ENCODE measurements around the gene ARNT2. TPM values are rescaled to one million over a fixed set of nuclear protein-coding genes. Genes with fewer than 3 reads are reported as not detected.

ARNT2 gene
- total RNA-seq, 1 experiment from 2014 or later: 7.0 TPM

- Mint-ChIP-seq H3K27me3 (ENCODE audit: low read depth) (no peaks in the 10 kb centered on the region; the same call in 1 of the 2 replicates), H3K4me3 (no peak overlapping the region), H3K9me3 (no peaks in the 10 kb centered on the region), H3K4me1 (peaks cover 23% of the 10 kb centered on the region), H3K27ac (no peak overlapping the region), H3K36me3 (no peaks in the 10 kb centered on the region)
- DNase-seq (ENCODE audit: low spot score) (no peak), ATAC-seq (no peak)
- TF ChIP-seq NR3C1 (CRISPR knock-in tag; conservative IDR thresholded peaks at IDR 0.05; ENCODE audit: low read depth): no peak
- TF ChIP-seq USF2 (CRISPR knock-in tag; IDR thresholded peaks at IDR 0.05): no peak
- no peak for TF ChIP-seq MLX (CRISPR knock-in tag; IDR thresholded peaks at IDR 0.05)
- TF ChIP-seq IRF2 (CRISPR knock-in tag; IDR thresholded peaks at IDR 0.05; ENCODE audit: borderline replicate concordance, low read depth): no peak
- TF ChIP-seq ZNF423 (CRISPR knock-in tag; IDR thresholded peaks at IDR 0.05): no peak
- TF ChIP-seq SMAD4 (CRISPR knock-in tag; IDR thresholded peaks at IDR 0.05): no peak
- TF ChIP-seq ZNF138 (CRISPR knock-in tag; conservative IDR thresholded peaks at IDR 0.05): no peak
- TF ChIP-seq ATF3 (CRISPR knock-in tag; conservative IDR thresholded peaks at IDR 0.05): no peak
- CTCF ChIA-PET: interaction anchor here (0.7 to 5.9 kb wide), 17 partner anchors 10 to 809 kb away, joined by 3 to 47 read pairs (median 4); partner anchors contain the start of genes ABHD17C and CEMIP
- POLR2A ChIA-PET: no interaction called here
Measured at GRCh38 chr15:80456517-80457492, 52.6 kb downstream of the ARNT2 start.

- TF ChIP-seq IRF1 (CRISPR knock-in tag; IDR thresholded peaks at IDR 0.05): no peak
- TF ChIP-seq TEAD4 (CRISPR knock-in tag; IDR thresholded peaks at IDR 0.05): no peak
- no peak for TF ChIP-seq ZNF317 (CRISPR knock-in tag; IDR thresholded peaks at IDR 0.05; ENCODE audit: borderline replicate concordance, low read depth)
- TF ChIP-seq CBFB (CRISPR knock-in tag; IDR thresholded peaks at IDR 0.05; ENCODE audit: low read depth): no peak
- no peak for TF ChIP-seq MXD4 (CRISPR knock-in tag; IDR thresholded peaks at IDR 0.05; ENCODE audit: borderline replicate concordance)
- TF ChIP-seq MYBL2 (CRISPR knock-in tag; IDR thresholded peaks at IDR 0.05): no peak
- TF ChIP-seq ZNF512 (CRISPR knock-in tag; IDR thresholded peaks at IDR 0.05; ENCODE audit: borderline replicate concordance): no peak
- TF ChIP-seq E2F4 (CRISPR knock-in tag; IDR thresholded peaks at IDR 0.05; ENCODE audit: borderline replicate concordance, low read depth): no peak
- TF ChIP-seq CREM (CRISPR knock-in tag; IDR thresholded peaks at IDR 0.05): no peak
- TF ChIP-seq ZNF121 (CRISPR knock-in tag; IDR thresholded peaks at IDR 0.05): no peak
- no peak for TF ChIP-seq OVOL2 (CRISPR knock-in tag; IDR thresholded peaks at IDR 0.05; ENCODE audit: borderline replicate concordance)
- TF ChIP-seq ZNF416 (CRISPR knock-in tag; IDR thresholded peaks at IDR 0.05): no peak
- TF ChIP-seq USF1 (CRISPR knock-in tag; IDR thresholded peaks at IDR 0.05): no peak
- POLR2A ChIA-PET: no interaction called here
- Mint-ChIP-seq H3K36me3 (no peaks in the 10 kb centered on the region), H3K4me1 (peaks cover 17% of the 10 kb centered on the region), H3K9me3 (no peaks in the 10 kb centered on the region), H3K27ac (no peak overlapping the region), H3K27me3 (ENCODE audit: low read depth) (no peaks in the 10 kb centered on the region; the same call in 1 of the 2 replicates), H3K4me3 (no peak overlapping the region)
- ATAC-seq (no peak), DNase-seq (ENCODE audit: low spot score) (no peak)
- CTCF ChIA-PET: interaction anchor here (0.7 to 5.9 kb wide), 9 partner anchors 9 to 808 kb away, joined by 3 to 47 read pairs (median 6); partner anchors contain the start of gene CEMIP
Measured at GRCh38 chr15:80457896-80458295, 53.7 kb downstream of the ARNT2 start.
